ENCODE measurements around the gene PAXIP1.
A peak's percentile ranks its signal among the peaks of the same experiment; 100 is the strongest.

PAXIP1 gene

GRCh38 chr7:155017834-155018233 is 14.9 kb upstream of the PAXIP1 start:
- 90 to 92% methylated on average over 4 of the region's 4 CpGs for WGBS, 2 experiments
- Histone ChIP-seq H3K4me1 (ENCODE audit: control insufficient read depth, insufficient read depth, low read length) (no peaks in the 10 kb centered on the region), H3K27me3 (ENCODE audit: control insufficient read depth, insufficient read depth, low read length, poor library complexity, severe bottlenecking) (no peaks in the 10 kb centered on the region), H3K36me3 (ENCODE audit: control insufficient read depth, insufficient read depth, low read length) (no peaks in the 10 kb centered on the region), H3K4me3 (ENCODE audit: insufficient read depth, low read depth, low read length) (no peak overlapping the region), H3K9me3 (ENCODE audit: control insufficient read depth, low read length) (no peaks in the 10 kb centered on the region), H3K27ac (ENCODE audit: insufficient read depth, low read depth, low read length, poor library complexity, severe bottlenecking) (no peak overlapping the region)

- Histone ChIP-seq H3K27ac (ENCODE audit: insufficient read depth, low read depth, low read length, poor library complexity, severe bottlenecking) (no peak overlapping the region), H3K4me1 (ENCODE audit: control insufficient read depth, insufficient read depth, low read length) (no peaks in the 10 kb centered on the region), H3K4me3 (ENCODE audit: insufficient read depth, low read depth, low read length) (no peak overlapping the region), H3K9me3 (ENCODE audit: control insufficient read depth, low read length) (no peaks in the 10 kb centered on the region), H3K36me3 (ENCODE audit: control insufficient read depth, insufficient read depth, low read length) (no peaks in the 10 kb centered on the region), H3K27me3 (ENCODE audit: control insufficient read depth, insufficient read depth, low read length, poor library complexity, severe bottlenecking) (no peaks in the 10 kb centered on the region)
- WGBS, 2 experiments: 92 to 93% methylated on average over 4 of the region's 4 CpGs
These were observed 8.2 kb upstream of the PAXIP1 start for GRCh38 chr7:155011086-155011485.

DNA sequence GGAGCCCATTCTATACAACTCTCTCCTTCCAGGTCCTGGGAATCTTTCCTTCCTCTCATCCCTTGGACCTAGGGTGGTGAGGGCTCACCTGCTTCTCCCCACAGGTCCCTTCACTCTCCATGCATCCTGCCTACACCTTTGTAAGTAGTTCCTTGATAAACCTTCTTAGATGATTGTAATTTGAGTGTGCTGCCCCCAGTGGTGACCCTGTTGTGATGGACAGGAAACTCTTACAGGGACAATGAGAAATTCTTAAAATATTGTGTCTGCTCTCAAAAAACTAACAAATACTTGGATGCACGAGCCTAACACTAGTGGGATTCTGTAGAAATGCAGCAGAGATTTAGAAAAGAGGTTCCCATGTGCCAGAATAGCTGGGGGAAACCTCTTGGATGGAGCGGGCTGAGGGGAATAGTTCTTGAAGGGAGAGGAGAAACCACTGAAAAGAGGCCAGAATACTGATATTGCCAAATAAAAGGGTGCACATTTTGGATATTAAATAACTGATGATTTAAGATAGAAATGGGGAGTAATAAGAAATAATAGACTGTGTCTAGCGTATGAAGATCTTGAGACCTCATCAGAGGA is 6.7 kb upstream of the PAXIP1 start:
- Histone ChIP-seq H3K4me1 (ENCODE audit: control insufficient read depth, insufficient read depth, low read length) (no peaks in the 10 kb centered on the region), H3K9me3 (ENCODE audit: control insufficient read depth, low read length) (no peaks in the 10 kb centered on the region), H3K27me3 (ENCODE audit: control insufficient read depth, insufficient read depth, low read length, poor library complexity, severe bottlenecking) (no peaks in the 10 kb centered on the region), H3K36me3 (ENCODE audit: control insufficient read depth, insufficient read depth, low read length) (peaks cover 4% of the 10 kb centered on the region), H3K27ac (ENCODE audit: insufficient read depth, low read depth, low read length, poor library complexity, severe bottlenecking) (no peak overlapping the region), H3K4me3 (ENCODE audit: insufficient read depth, low read depth, low read length) (no peak overlapping the region)
- 81 to 87% methylated on average over 3 of the region's 3 CpGs for WGBS, 2 experiments

GRCh38 chr7:155007947-155008346 is 5.0 kb upstream of the PAXIP1 start:
- Histone ChIP-seq H3K9me3 (ENCODE audit: control insufficient read depth, low read length) (no peaks in the 10 kb centered on the region), H3K36me3 (ENCODE audit: control insufficient read depth, insufficient read depth, low read length) (peaks cover 4% of the 10 kb centered on the region), H3K4me1 (ENCODE audit: control insufficient read depth, insufficient read depth, low read length) (no peaks in the 10 kb centered on the region), H3K27ac (ENCODE audit: insufficient read depth, low read depth, low read length, poor library complexity, severe bottlenecking) (no peak overlapping the region), H3K27me3 (ENCODE audit: control insufficient read depth, insufficient read depth, low read length, poor library complexity, severe bottlenecking) (no peaks in the 10 kb centered on the region), H3K4me3 (ENCODE audit: insufficient read depth, low read depth, low read length) (no peak overlapping the region)
- 51 to 54% methylated on average over 13 of the region's 13 CpGs for WGBS, 2 experiments

DNA sequence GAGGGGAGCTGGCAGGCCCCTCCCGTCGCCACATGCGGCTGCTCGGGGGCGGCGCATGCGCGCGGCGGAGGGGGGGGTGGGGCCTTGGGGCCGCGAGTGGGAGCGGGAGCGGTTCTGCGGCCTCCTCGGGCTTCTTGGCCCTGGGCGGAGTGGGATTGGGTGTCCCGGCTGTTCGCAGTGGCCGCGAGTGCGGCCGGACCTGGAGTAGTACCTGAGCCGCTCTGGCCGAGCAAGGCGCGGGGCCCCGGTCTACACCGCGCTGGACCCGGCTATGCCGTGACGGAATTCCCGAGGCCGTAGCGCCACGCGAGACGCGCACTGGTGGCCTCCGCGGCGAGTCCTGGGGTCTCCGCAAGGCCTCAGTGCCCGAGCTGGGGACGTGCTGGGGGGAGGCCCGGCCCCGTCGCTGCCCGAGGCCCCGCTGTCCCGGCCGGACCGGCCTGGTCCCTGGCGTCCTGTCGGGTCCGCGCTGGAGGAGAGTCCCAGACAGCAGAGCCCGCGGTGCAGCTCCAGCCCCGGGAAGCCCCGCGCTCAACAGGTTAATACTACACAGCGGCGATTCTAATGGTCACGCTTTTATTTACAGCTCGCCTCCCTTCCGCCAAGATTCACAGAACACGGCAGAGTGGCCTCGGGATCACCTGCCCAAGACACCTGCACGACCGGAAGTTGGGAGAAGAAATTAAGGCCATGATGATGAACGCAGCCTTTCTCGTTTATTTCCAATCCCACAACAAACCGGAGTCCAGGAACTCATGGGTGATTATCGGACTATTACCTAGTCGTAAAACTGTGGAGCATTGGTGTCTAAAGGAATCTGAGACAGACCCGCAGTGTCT is 671 bp upstream of the PAXIP1 start:
- WGBS, 2 experiments: 0 to 1% methylated on average over 78 of the region's 78 CpGs
- Histone ChIP-seq H3K9me3 (ENCODE audit: control insufficient read depth, low read length) (no peaks in the 10 kb centered on the region), H3K4me1 (ENCODE audit: control insufficient read depth, insufficient read depth, low read length) (no peaks in the 10 kb centered on the region), H3K4me3 (ENCODE audit: insufficient read depth, low read depth, low read length) (peak overlapping the region; percentile 98), H3K36me3 (ENCODE audit: control insufficient read depth, insufficient read depth, low read length) (peaks cover 4% of the 10 kb centered on the region), H3K27me3 (ENCODE audit: control insufficient read depth, insufficient read depth, low read length, poor library complexity, severe bottlenecking) (no peaks in the 10 kb centered on the region), H3K27ac (ENCODE audit: insufficient read depth, low read depth, low read length, poor library complexity, severe bottlenecking) (peak overlapping the region; percentile 99)

GRCh38 chr7:155002411-155003091 is 373 bp downstream of the PAXIP1 start:
- H3K27ac ChIP-seq (ENCODE audit: insufficient read depth, low read depth, low read length, poor library complexity, severe bottlenecking): peak overlapping the region; percentile 2
- 0 to 1% methylated on average over 104 of the region's 104 CpGs for WGBS, 2 experiments

GRCh38 chr7:155001756-155002410 is 1.0 kb downstream of the PAXIP1 start:
- Histone ChIP-seq H3K27me3 (ENCODE audit: control insufficient read depth, insufficient read depth, low read length, poor library complexity, severe bottlenecking) (no peaks in the 10 kb centered on the region), H3K9me3 (ENCODE audit: control insufficient read depth, low read length) (no peaks in the 10 kb centered on the region), H3K4me3 (ENCODE audit: insufficient read depth, low read depth, low read length) (peak overlapping the region; percentile 78), H3K36me3 (ENCODE audit: control insufficient read depth, insufficient read depth, low read length) (peaks cover 4% of the 10 kb centered on the region), H3K27ac (ENCODE audit: insufficient read depth, low read depth, low read length, poor library complexity, severe bottlenecking) (peak overlapping the region; percentile 2), H3K4me1 (ENCODE audit: control insufficient read depth, insufficient read depth, low read length) (no peaks in the 10 kb centered on the region)
- WGBS, 2 experiments: 17 to 18% methylated on average over 21 to 22 of the region's 24 CpGs

More at GRCh38 chr7:155002411-155003091, 373 bp downstream of the PAXIP1 start:
- Histone ChIP-seq H3K4me1 (ENCODE audit: control insufficient read depth, insufficient read depth, low read length) (no peaks in the 10 kb centered on the region), H3K4me3 (ENCODE audit: insufficient read depth, low read depth, low read length) (peak overlapping the region; percentile 98), H3K36me3 (ENCODE audit: control insufficient read depth, insufficient read depth, low read length) (peaks cover 4% of the 10 kb centered on the region), H3K27me3 (ENCODE audit: control insufficient read depth, insufficient read depth, low read length, poor library complexity, severe bottlenecking) (no peaks in the 10 kb centered on the region), H3K9me3 (ENCODE audit: control insufficient read depth, low read length) (no peaks in the 10 kb centered on the region)

DNA sequence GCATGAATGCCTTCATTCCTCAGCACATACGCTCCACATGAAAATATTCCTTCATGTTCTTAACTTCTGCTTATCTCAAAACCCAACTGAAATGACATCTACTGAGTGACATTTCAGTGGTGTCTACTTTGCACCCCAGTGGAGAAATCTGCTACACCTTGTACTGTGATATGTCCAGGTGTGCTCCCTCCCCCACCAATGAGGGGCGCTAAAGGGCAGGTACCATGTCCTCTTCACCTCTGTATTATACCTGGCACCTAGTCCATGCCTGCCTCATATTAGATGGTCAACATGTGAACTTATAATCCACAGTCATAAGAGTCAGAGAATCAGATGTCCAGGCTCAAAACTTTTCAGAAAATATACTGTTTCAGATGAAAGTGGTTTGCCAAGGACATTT is 2.1 kb downstream of the PAXIP1 start:
- peaks cover 5% of the 10 kb centered on the region for H3K36me3 ChIP-seq (ENCODE audit: control insufficient read depth, insufficient read depth, low read length)
- WGBS, 2 experiments: 84 to 95% methylated on average over 2 of the region's 2 CpGs

GRCh38 chr7:154998481-154998880 is 4.4 kb downstream of the PAXIP1 start:
- Histone ChIP-seq H3K36me3 (ENCODE audit: control insufficient read depth, insufficient read depth, low read length) (peaks cover 4% of the 10 kb centered on the region), H3K4me3 (ENCODE audit: insufficient read depth, low read depth, low read length) (no peak overlapping the region), H3K4me1 (ENCODE audit: control insufficient read depth, insufficient read depth, low read length) (no peaks in the 10 kb centered on the region), H3K9me3 (ENCODE audit: control insufficient read depth, low read length) (no peaks in the 10 kb centered on the region), H3K27me3 (ENCODE audit: control insufficient read depth, insufficient read depth, low read length, poor library complexity, severe bottlenecking) (no peaks in the 10 kb centered on the region), H3K27ac (ENCODE audit: insufficient read depth, low read depth, low read length, poor library complexity, severe bottlenecking) (no peak overlapping the region)
- WGBS, 2 experiments: 93 to 100% methylated on average over 1 to 2 of the region's 3 CpGs

More for the DNA sequence above, 2.1 kb downstream of the PAXIP1 start:
- no peaks in the 10 kb centered on the region for H3K27me3 ChIP-seq (ENCODE audit: control insufficient read depth, insufficient read depth, low read length, poor library complexity, severe bottlenecking)
- no peak overlapping the region for H3K4me3 ChIP-seq (ENCODE audit: insufficient read depth, low read depth, low read length)
- no peaks in the 10 kb centered on the region for H3K4me1 ChIP-seq (ENCODE audit: control insufficient read depth, insufficient read depth, low read length)
- H3K27ac ChIP-seq (ENCODE audit: insufficient read depth, low read depth, low read length, poor library complexity, severe bottlenecking): no peak overlapping the region
- no peaks in the 10 kb centered on the region for H3K9me3 ChIP-seq (ENCODE audit: control insufficient read depth, low read length)

Data from ectodermal cell (in vitro differentiated cells).